Chondrocyte (in vitro differentiated cells): ENCODE measurements around the gene WNT3. TPM values are rescaled to one million over a fixed set of nuclear protein-coding genes. Genes with fewer than 3 reads are reported as not detected.
A peak's percentile ranks its signal among the peaks of the same experiment; 100 is the strongest.
"Not testable (repeated sequence)": the region's sequence is repeated elsewhere in the genome, so short reads cannot be mapped to it uniquely, and the experiment has no call there.

Source experiments
- DNase-seq: peaks from one replicate; pipeline ENCODE4 v3.0.0; 2021; ENCODE audit warnings: mixed read lengths, low spot score
- H3K27ac Mint-ChIP-seq: one replicate; pipeline ENCODE4 v1.8.0; 2021; ENCODE audit warnings: mild to moderate bottlenecking, moderate library complexity, mixed read lengths; ENCODE audit not compliant: unreplicated experiment
- H3K27me3 Mint-ChIP-seq: 2 replicates; pipeline ENCODE4 v1.8.0; 2021; ENCODE audit warnings: low read depth, mixed read lengths
- H3K36me3 Mint-ChIP-seq: 2 replicates; pipeline ENCODE4 v1.8.0; 2021; ENCODE audit warnings: low read depth, mixed read lengths
- H3K4me1 Mint-ChIP-seq: 2 replicates; pipeline ENCODE4 v1.8.0; 2021; ENCODE audit warnings: low read depth, mild to moderate bottlenecking, mixed read lengths
- H3K4me3 Mint-ChIP-seq: one replicate; pipeline ENCODE4 v1.8.0; 2021; ENCODE audit warnings: mild to moderate bottlenecking, moderate library complexity, mixed read lengths; ENCODE audit not compliant: unreplicated experiment
- H3K9me3 Mint-ChIP-seq: 2 replicates; pipeline ENCODE4 v1.8.0; 2021; ENCODE audit warnings: low read depth, mixed read lengths
- CTCF ChIP-seq: fragments of 200-600 bp; sonication (generic); IDR thresholded peaks from 2 replicates; pipeline ENCODE4 v1.5.0; 2021; ENCODE audit warnings: antibody characterized with exemption, mild to moderate bottlenecking, moderate library complexity
- total RNA-seq: library from RNA; stranded (reverse); gene quantifications from 3 replicates; pipeline ENCODE4 v1.2.1, GENCODE V29; 2021

The WNT3 gene
- total RNA-seq, 1 donor from 2014 or later, result 4.9 TPM

- peak; percentile 69 for TF ChIP-seq CTCF
- Mint-ChIP-seq H3K4me3 (no peak overlapping the region), H3K4me1 (peaks cover 3% of the 10 kb centered on the region), H3K27me3 (peaks cover 39% of the 10 kb centered on the region), H3K27ac (no peak overlapping the region), H3K36me3 (peaks cover 2% of the 10 kb centered on the region), H3K9me3 (peaks cover 10% of the 10 kb centered on the region)
- no peak for DNase-seq
Observed at GRCh38 chr17:46842835-46843234, 24.3 kb upstream of the WNT3 start.

- peak; percentile 93 for TF ChIP-seq CTCF
Observed at GRCh38 chr17:46841561-46842379, 23.3 kb upstream of the WNT3 start.

GRCh38 chr17:46840596-46840995, 22.1 kb upstream of the WNT3 start:
- H3K36me3 Mint-ChIP-seq, H3K9me3 Mint-ChIP-seq, DNase-seq, H3K27ac Mint-ChIP-seq, H3K4me1 Mint-ChIP-seq, H3K4me3 Mint-ChIP-seq: not testable (repeated sequence)
- peaks cover 23% of the 10 kb centered on the region for H3K27me3 Mint-ChIP-seq

More at GRCh38 chr17:46841561-46842379, 23.3 kb upstream of the WNT3 start:
- H3K4me3 Mint-ChIP-seq, result peak overlapping the region; percentile 33
- peaks cover 30% of the 10 kb centered on the region for H3K27me3 Mint-ChIP-seq
- H3K36me3 Mint-ChIP-seq, result peaks cover 2% of the 10 kb centered on the region
- peaks cover 3% of the 10 kb centered on the region for H3K4me1 Mint-ChIP-seq
- H3K9me3 Mint-ChIP-seq, result peaks cover 10% of the 10 kb centered on the region
- DNase-seq, result no peak
- H3K27ac Mint-ChIP-seq, result no peak overlapping the region

GRCh38 chr17:46839211-46839610, 20.7 kb upstream of the WNT3 start:
- no peak overlapping the region for H3K27ac Mint-ChIP-seq
- peaks cover 9% of the 10 kb centered on the region for H3K4me1 Mint-ChIP-seq
- H3K4me3 Mint-ChIP-seq, result no peak overlapping the region
- H3K36me3 Mint-ChIP-seq, result peaks cover 2% of the 10 kb centered on the region
- no peak for DNase-seq
- peaks cover 16% of the 10 kb centered on the region for H3K27me3 Mint-ChIP-seq
- TF ChIP-seq CTCF, result no peak
- peaks cover 10% of the 10 kb centered on the region for H3K9me3 Mint-ChIP-seq

- Mint-ChIP-seq H3K4me3 (no peak overlapping the region), H3K9me3 (no peaks in the 10 kb centered on the region), H3K27ac (no peak overlapping the region), H3K36me3 (peaks cover 2% of the 10 kb centered on the region), H3K4me1 (peaks cover 9% of the 10 kb centered on the region), H3K27me3 (peaks cover 11% of the 10 kb centered on the region)
- TF ChIP-seq CTCF, result no peak
- DNase-seq, result no peak
Observed at GRCh38 chr17:46837521-46837920, 19.0 kb upstream of the WNT3 start.

- TF ChIP-seq CTCF, result no peak
- no peak overlapping the region for H3K27ac Mint-ChIP-seq
- no peaks in the 10 kb centered on the region for H3K9me3 Mint-ChIP-seq
- H3K27me3 Mint-ChIP-seq, result peaks cover 13% of the 10 kb centered on the region
- no peak for DNase-seq
- no peak overlapping the region for H3K4me3 Mint-ChIP-seq
- H3K36me3 Mint-ChIP-seq, result peaks cover 2% of the 10 kb centered on the region
- peaks cover 9% of the 10 kb centered on the region for H3K4me1 Mint-ChIP-seq
Observed at GRCh38 chr17:46836500-46836899, 18.0 kb upstream of the WNT3 start.
